NK-92 treated with Interleukin-12 subunit alpha and Interleukin-12 subunit beta, amount 100 ng/mL, for 24 hours (cell line): Measurements from ENCODE around the gene DDAH2.
A peak's percentile ranks its signal among the peaks of the same experiment; 100 is the strongest.
"Not testable (repeated sequence)": the region's sequence is repeated elsewhere in the genome, so short reads cannot be mapped to it uniquely, and the experiment has no call there.

Experiments used
- DNase-seq: peaks from one replicate; lab custom pipeline; 2025; lab: John Stamatoyannopoulos, UW

The DDAH2 gene

GRCh38 chr6:31713991-31714684 is 15.0 kb downstream of the DDAH2 start:
- no peak for DNase-seq

GRCh38 chr6:31713465-31713864 is 15.6 kb downstream of the DDAH2 start:
- DNase-seq = no peak

- DNase-seq = no peak
Measured at GRCh38 chr6:31712296-31712695, 16.8 kb downstream of the DDAH2 start.

- DNase-seq = no peak
Measured at GRCh38 chr6:31711233-31711632, 17.9 kb downstream of the DDAH2 start.

GRCh38 chr6:31710523-31711219 is 18.4 kb downstream of the DDAH2 start:
- no peak for DNase-seq

GRCh38 chr6:31709157-31709556 is 19.9 kb downstream of the DDAH2 start:
- DNase-seq = not testable (repeated sequence)

GRCh38 chr6:31708224-31708623 is 20.9 kb downstream of the DDAH2 start:
- no peak for DNase-seq

GRCh38 chr6:31707701-31708100 is 21.4 kb downstream of the DDAH2 start:
- no peak for DNase-seq

- no peak for DNase-seq
Measured at GRCh38 chr6:31706599-31706998, 22.5 kb downstream of the DDAH2 start, which contains the start of gene LY6G6F. Gene LY6G6F (plus strand): TSS chr6:31706866. CDS start chr6:31706907, 41 bp downstream.

GRCh38 chr6:31705931-31706330 is 23.2 kb downstream of the DDAH2 start:
- DNase-seq = no peak

GRCh38 chr6:31702819-31703716 is 26.0 kb downstream of the DDAH2 start, which contains the start of gene ABHD16A:
Gene ABHD16A (minus strand): TSS chr6:31703324. CDS start chr6:31703281, 43 bp downstream.
- DNase-seq = peak; percentile 96

- DNase-seq = no peak
Measured at GRCh38 chr6:31702405-31702818, 26.7 kb downstream of the DDAH2 start.

- no peak for DNase-seq
Measured at GRCh38 chr6:31701666-31702404, 27.3 kb downstream of the DDAH2 start.

GRCh38 chr6:31700740-31701401 is 28.2 kb downstream of the DDAH2 start:
- no peak for DNase-seq

- DNase-seq = no peak
Measured at GRCh38 chr6:31697555-31697954, 31.5 kb downstream of the DDAH2 start.

- no peak for DNase-seq
Measured at GRCh38 chr6:31693535-31693934, 35.6 kb downstream of the DDAH2 start.

GRCh38 chr6:31692886-31693285 is 36.2 kb downstream of the DDAH2 start:
- no peak for DNase-seq

- DNase-seq = no peak
Measured at GRCh38 chr6:31692353-31692752, 36.7 kb downstream of the DDAH2 start.

GRCh38 chr6:31691564-31692108 is 37.5 kb downstream of the DDAH2 start:
- no peak for DNase-seq

GRCh38 chr6:31691078-31691463 is 38.0 kb downstream of the DDAH2 start:
- DNase-seq = no peak
